Activated CD4-positive, alpha-beta T cell treated with anti-CD3 and anti-CD28 coated beads, Interleukin-2, amount 50 U/mL, for 16 hours (primary cell): ENCODE results near the gene CEBPB.
"Not testable (repeated sequence)": the region's sequence is repeated elsewhere in the genome, so short reads cannot be mapped to it uniquely, and the experiment has no call there.

ENCODE experiments used
- DNase-seq: peaks from one replicate; pipeline ENCODE4 v3.0.0-alpha.2; 2020

CEBPB gene

GRCh38 chr20:50190251-50191064, at the start of gene CEBPB:
TSS of gene CEBPB (plus strand) at chr20:50190830. CDS start at chr20:50191034, 204 bp downstream.
- peak; percentile 90 for DNase-seq

DNA sequence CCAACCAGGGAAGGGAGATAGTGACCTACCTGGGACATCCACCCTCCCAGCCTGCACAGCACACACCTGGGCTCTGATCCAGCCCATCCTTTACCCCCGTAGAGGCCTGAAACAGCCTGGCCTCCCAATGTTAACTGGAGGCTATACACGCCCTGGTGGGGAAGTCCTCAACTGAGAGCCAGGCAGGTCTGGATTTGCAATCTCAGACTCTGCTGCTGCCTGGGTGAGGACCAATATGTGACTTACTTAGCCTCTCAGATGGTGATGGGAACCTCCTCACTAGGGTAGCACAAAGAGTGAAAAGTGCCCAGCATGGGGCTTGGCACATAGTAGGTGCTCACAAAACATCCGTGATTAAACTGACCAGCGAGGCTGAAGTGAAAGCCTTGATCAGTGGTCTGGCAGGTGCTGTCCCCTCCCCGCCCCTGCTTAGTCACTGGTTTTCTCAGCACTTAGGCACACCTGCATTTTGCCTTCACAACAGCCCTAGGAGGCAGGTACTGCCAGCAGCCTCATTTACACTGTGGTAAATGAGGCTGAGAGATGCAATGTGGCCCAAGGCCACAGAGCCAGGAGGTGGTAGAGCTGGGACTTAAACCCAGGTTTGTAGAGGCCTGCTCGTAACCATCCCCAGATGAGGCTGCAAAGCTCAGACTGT, 49.5 kb upstream of the CEBPB start:
- no peak for DNase-seq

DNA sequence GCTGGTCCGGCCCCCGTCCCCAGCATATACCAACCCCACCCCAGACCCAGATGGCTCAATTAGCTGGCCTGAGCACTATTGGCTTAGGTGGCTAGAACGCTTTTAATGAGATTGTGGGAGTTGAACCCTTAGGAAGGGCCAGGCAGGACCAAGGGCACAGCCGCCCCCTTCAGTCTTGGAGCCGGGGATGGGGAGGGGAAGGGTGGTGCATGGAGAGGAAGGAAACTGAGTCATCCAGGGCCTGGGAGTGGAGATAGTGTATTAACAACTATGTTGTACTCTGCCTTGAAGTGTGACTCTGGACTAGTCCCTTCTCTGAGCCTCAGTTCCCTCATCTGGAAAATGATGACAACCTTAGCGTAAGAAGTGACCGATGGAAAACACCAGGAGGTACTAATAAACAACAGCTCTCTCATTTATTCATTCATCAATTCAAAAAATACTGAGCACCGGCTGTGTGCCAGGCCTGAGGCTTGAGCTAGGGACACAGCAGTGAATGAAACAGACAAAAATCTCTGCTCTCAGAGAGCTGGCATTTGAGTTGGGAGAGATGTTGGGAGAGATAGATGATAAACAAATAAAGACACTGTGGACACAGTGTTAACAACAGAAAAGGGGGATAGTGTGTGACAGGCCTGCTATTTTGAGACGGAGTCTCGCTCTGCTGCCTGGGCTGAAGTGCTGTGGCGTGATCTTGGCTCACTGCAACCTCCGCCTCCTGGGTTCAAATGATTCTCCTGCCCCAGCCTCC, 48.6 kb upstream of the CEBPB start:
- no peak for DNase-seq

- no peak for DNase-seq
These were observed 47.8 kb upstream of the CEBPB start for GRCh38 chr20:50142812-50143211.

DNA sequence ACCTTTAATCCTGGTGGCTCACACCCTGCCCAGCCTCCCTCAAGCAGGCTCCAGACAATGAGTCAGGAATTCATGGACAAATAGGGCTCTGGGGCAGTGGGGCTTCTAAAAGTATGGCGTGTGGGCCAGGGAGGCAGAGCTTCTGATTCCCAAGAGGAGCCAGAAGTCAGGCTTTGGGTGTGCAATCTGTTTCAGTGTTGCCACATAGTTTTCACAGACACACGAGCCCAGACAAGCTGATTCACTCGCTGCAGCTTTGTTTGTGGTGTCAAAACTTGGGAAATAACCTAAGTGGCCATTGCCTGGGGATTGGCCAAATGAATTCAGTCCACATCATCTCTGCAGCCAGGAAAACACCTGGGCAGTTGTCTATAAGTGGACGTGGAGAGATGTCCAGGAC, 46.3 kb upstream of the CEBPB start:
- no peak for DNase-seq

- no peak for DNase-seq
These were observed 45.1 kb upstream of the CEBPB start for GRCh38 chr20:50145566-50145965.

DNA sequence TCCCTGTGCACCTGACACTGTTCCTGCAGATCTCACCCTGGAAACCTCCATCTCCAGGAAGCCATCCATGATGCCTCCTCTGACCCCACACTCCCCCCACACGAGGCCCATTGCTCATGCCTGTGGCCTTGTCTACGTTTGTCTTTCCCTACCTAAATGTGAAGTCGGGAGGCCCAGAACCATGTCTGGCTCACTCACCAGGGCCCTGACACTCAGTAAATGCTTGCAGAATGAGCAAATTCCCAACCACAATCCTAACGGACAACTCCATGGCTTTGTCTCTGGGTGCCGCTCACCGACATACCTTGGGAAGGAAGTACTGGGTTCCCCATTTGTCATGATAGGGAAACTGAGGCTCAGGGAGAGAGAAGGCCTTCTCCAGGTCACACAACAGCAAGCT, 44.4 kb upstream of the CEBPB start:
- no peak for DNase-seq

- DNase-seq: peak; percentile 81
These were observed 43.6 kb upstream of the CEBPB start for GRCh38 chr20:50146732-50147662.

- DNase-seq: no peak
These were observed 41.0 kb upstream of the CEBPB start for GRCh38 chr20:50149481-50150254.

DNA sequence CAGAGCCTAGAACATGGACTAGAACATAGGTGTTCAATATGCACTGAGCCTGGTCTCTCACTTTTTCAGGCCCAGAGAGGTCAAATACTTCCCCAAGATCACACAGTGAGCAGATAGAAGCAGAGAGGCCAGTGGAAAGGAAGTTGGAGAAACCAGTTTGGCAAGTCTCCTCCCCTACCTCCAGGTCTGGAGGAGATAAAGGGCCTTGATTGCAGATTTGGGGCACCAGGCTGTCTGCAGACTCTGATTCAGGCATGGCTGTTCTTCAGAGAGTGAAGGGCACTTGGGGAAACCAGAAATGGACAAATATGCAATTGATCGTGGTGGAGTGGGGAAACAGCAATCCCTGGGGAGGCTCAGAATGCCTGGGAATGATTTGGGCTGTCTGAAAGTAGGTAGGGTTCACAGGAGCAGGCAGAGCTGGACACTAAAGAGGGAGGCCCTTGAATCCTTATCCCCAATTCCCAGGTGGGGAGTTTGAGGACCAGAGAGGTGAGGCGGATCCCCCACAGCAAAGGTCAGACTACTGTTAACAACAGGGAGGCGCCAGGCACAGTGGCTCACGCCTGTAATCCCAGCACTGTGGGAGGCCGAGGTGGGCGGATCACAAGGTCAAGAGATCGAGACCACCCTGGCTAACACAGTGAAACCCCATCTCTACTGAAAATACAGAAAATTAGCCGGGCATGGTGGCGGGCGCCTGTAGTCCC, 39.4 kb upstream of the CEBPB start:
- DNase-seq: no peak

GRCh38 chr20:50152394-50153152, 38.1 kb upstream of the CEBPB start:
- DNase-seq: no peak

DNA sequence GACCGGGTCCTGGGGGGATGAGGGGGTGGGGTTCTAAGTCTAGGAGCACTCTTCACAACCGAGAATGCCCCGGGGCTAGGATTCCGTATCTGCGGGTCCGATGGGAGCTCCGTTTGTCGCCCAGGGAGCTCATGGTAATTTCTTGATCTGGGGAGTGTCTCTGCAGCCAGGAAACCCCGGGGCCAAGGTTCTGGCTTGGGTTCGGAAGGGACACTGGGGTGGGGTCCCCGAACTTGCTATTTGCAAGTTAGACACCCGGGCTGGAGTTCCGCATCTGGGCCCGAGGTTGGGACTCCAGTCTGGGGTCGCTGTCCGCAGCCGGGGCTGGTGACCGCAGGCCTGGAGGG, 37.5 kb upstream of the CEBPB start:
- DNase-seq: no peak

DNA sequence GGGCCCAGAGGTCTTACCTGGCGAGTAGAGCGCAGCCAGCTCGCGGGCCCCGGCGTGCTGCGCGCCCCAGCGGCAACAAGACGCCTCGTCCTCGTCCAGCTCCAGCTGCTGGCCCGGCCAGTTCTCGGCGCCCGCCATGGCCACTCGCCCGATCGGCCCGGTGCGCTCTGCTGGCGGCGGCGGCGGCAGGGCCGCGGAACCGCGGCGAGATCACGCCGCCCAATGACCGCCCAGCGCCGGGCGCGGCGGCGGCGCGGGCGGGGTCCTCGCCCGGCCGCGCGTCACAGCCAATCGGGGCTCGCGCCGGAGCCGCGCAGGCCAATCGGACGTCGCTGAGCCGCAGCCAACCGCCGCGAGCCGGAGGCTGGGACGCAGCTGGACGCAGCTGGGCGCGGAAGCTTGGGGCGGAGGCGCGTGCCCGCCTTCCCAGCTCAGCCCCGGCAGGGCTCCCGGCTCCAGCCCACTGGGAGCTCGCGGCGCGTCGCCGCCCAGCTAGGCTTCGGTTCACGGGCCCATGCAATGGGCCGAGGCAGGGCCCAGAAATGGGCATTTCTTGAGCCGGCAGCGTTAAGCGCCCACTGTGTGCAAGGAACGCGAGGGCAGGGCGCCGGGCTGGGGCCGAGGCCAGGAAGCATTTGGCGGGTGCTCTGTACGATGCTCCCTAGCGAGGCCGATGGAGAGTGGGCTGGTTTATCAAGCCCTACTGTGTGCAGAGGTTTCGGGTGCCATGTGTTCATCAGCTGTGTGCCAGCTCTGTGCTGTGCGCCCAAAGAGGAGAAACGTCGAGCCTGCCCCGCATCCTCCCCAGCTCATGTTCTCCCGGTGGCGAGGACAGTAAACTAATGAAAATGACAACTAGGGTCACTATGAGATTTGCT, 36.9 kb upstream of the CEBPB start, which contains the start of gene PEDS1:
Gene PEDS1 (minus strand): TSS at position 224 of the 878 bp plus-strand sequence. CDS start 86 bp downstream, at position 138.
- peak; percentile 90 for DNase-seq

DNA sequence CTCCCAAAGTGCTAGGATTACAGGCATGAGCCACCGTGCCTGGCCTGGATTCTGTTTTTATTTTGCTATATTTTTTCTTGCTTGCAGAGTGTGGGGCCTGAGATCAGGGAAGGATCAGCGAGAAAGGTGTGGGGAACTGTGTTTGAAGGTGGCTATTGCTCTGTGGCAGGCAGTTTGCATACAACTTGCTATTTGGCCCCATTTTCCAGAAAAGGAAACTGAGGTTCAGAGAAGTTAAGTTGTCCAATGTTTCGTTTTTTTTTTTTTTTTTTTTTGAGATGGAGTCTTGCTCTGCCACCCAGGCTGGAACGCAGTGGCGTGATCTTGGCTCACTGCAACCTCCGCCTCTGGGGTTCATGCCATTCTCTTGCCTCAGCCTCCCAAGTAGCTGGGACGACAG, 29.1 kb upstream of the CEBPB start:
- DNase-seq: not testable (repeated sequence)

DNA sequence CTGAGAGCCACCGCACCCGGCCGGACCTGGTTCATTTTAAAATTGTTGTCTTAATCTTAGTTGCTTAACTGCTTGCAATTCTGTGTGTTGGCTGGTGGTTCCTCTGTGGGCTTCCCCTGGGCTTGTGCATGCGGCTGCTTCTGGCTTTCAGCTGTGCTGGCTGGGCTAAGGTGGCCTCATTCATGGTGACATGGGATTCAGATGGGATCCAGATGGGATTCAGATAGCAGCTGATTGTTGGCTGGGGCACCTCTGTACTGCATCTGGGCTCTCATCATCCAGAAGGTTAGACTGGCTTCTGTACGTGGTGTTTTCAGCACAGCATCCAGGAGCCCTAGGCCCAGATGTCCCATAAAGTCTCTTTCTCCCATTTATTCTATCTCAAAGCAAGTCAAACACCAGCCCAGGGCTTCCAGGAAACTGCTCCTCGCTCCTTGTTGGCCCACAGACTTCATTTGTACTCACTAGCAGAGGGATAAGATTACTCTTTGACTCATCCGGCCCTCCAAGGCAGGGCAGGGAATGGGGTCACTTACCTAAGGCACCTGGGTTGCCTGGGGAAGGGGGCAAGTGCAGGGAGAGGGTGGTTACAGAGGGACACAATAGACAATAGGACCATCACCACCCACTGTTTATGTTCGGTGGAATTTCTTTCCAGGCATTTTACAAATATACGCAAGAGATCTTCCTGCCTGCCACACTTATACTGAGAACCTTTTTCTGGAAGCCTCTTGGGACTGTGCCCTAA, 26.9 kb upstream of the CEBPB start:
- no peak for DNase-seq

- peak; percentile 91 for DNase-seq
These were observed 24.7 kb upstream of the CEBPB start for GRCh38 chr20:50165684-50166554.

GRCh38 chr20:50169329-50169823, 21.3 kb upstream of the CEBPB start:
- DNase-seq: peak; percentile 82
